Esophagus muscularis mucosa (tissue), 4 donors: ENCODE data around the gene DHRS4.
"Not testable (repeated sequence)": the region's sequence is repeated elsewhere in the genome, so short reads cannot be mapped to it uniquely, and the experiment has no call there.

Source experiments
- CTCF ChIP-seq, 3 experiments: fragments of 200-600 bp in 2 of 3; fragments of 450-650 bp in 1 of 3; sonication (generic) in 2 of 3; IDR thresholded peaks; one replicate each; pipeline ENCODE4 v1.5.1; 2017 to 2019; ENCODE audit warnings: antibody characterized with exemption in 3 of 3, mild to moderate bottlenecking in 2 of 3, moderate library complexity in 1 of 3
- EP300 ChIP-seq: sonication (generic); formaldehyde crosslinking; IDR thresholded peaks from one replicate; pipeline ENCODE4 v1.6.1; 2017; ENCODE audit warnings: antibody characterized with exemption
- POLR2A ChIP-seq: fragments of 450-650 bp; IDR thresholded peaks from one replicate; pipeline ENCODE4 v1.6.1; 2017; ENCODE audit warnings: antibody characterized with exemption, moderate library complexity, mild to moderate bottlenecking, low read depth
- POLR2AphosphoS5 ChIP-seq, 2 donors: sonication (generic); formaldehyde crosslinking; IDR thresholded peaks; one replicate each; pipeline ENCODE4 v1.6.1; 2017; ENCODE audit warnings: antibody characterized with exemption in 2 of 2

- not testable (repeated sequence) for TF ChIP-seq POLR2A; POLR2AphosphoS5 (IDR thresholded peaks at IDR 0.05); CTCF (IDR thresholded peaks at IDR 0.05); EP300
These were observed 36.3 kb downstream of the DHRS4 start for GRCh38 chr14:23989734-23990445.
